Stimulated activated CD4-positive, alpha-beta T cell treated with anti-CD3 and anti-CD28 coated beads, Interleukin-4, amount 100 ng/mL, for 1 hour (primary cell): ENCODE results near the gene WFDC2.

Experiments used
- DNase-seq: peaks from one replicate; pipeline ENCODE4 v3.0.0-alpha.2; 2020

WFDC2 gene

GRCh38 chr20:45469336-45470261 is at the start of gene WFDC2:
Gene WFDC2, plus strand, starts transcription at chr20:45469753. Its CDS starts 29 bp downstream, at chr20:45469782.
- peak; percentile 9 for DNase-seq

GRCh38 chr20:45420125-45420524 is 49.4 kb upstream of the WFDC2 start:
- DNase-seq = no peak

GRCh38 chr20:45423700-45424099 is 45.9 kb upstream of the WFDC2 start:
- no peak for DNase-seq

GRCh38 chr20:45425561-45425960 is 44.0 kb upstream of the WFDC2 start:
- DNase-seq = no peak

GRCh38 chr20:45426320-45427016 is 43.1 kb upstream of the WFDC2 start:
- no peak for DNase-seq

GRCh38 chr20:45427236-45428149 is 42.1 kb upstream of the WFDC2 start:
- DNase-seq = no peak

- DNase-seq = no peak
Observed at GRCh38 chr20:45429618-45430017, 39.9 kb upstream of the WFDC2 start.

GRCh38 chr20:45432294-45432693 is 37.3 kb upstream of the WFDC2 start:
- no peak for DNase-seq

GRCh38 chr20:45433316-45433715 is 36.2 kb upstream of the WFDC2 start:
- no peak for DNase-seq

GRCh38 chr20:45433976-45434375 is 35.6 kb upstream of the WFDC2 start:
- DNase-seq = no peak

- DNase-seq = peak; percentile 88
Observed at GRCh38 chr20:45436732-45437485, 32.6 kb upstream of the WFDC2 start.

GRCh38 chr20:45440424-45440823 is 29.1 kb upstream of the WFDC2 start:
- no peak for DNase-seq

- DNase-seq = no peak
Observed at GRCh38 chr20:45440891-45441685, 28.5 kb upstream of the WFDC2 start.

GRCh38 chr20:45441746-45442145 is 27.8 kb upstream of the WFDC2 start:
- DNase-seq = no peak

- no peak for DNase-seq
Observed at GRCh38 chr20:45444050-45444449, 25.5 kb upstream of the WFDC2 start.

GRCh38 chr20:45445805-45446562 is 23.6 kb upstream of the WFDC2 start:
- DNase-seq = peak; percentile 32

- DNase-seq = no peak
Observed at GRCh38 chr20:45448270-45448669, 21.3 kb upstream of the WFDC2 start.

- no peak for DNase-seq
Observed at GRCh38 chr20:45449528-45449927, 20.0 kb upstream of the WFDC2 start.

GRCh38 chr20:45450097-45450818 is 19.3 kb upstream of the WFDC2 start:
- no peak for DNase-seq

- no peak for DNase-seq
Observed at GRCh38 chr20:45452238-45452637, 17.3 kb upstream of the WFDC2 start.
